GM12874 (cell line): ENCODE measurements around the gene RFX7.

Source experiments
- TF ChIP-seq, protein P1 (sequence below): IDR thresholded peaks from 2 replicates; pipeline ENCODE4 v1.5.1; 2011; ENCODE audit warnings: low read depth, mild to moderate bottlenecking, control low read depth, low read length, moderate library complexity; ENCODE audit not compliant: insufficient read depth

The RFX7 gene

DNA sequence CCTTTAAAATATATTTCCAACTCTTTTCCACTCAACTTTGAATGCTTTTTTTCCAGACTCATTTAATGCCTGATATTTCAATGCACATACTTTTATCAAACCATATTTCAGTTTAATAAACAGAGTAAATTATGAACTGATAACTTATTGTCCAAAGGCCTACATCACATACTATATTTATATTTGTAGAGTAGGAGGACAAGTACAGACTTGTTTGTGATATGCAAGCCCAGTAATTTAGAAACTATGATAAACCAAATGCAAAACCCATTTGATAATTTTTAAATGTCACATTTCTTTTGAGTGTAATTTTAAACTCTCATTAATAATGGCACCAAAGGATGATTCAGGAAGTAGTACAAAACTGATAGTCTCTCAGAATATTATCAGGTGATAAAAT, 3.3 kb downstream of the RFX7 start:
- TF ChIP-seq, protein P1, sequence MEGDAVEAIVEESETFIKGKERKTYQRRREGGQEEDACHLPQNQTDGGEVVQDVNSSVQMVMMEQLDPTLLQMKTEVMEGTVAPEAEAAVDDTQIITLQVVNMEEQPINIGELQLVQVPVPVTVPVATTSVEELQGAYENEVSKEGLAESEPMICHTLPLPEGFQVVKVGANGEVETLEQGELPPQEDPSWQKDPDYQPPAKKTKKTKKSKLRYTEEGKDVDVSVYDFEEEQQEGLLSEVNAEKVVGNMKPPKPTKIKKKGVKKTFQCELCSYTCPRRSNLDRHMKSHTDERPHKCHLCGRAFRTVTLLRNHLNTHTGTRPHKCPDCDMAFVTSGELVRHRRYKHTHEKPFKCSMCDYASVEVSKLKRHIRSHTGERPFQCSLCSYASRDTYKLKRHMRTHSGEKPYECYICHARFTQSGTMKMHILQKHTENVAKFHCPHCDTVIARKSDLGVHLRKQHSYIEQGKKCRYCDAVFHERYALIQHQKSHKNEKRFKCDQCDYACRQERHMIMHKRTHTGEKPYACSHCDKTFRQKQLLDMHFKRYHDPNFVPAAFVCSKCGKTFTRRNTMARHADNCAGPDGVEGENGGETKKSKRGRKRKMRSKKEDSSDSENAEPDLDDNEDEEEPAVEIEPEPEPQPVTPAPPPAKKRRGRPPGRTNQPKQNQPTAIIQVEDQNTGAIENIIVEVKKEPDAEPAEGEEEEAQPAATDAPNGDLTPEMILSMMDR: no peak

DNA sequence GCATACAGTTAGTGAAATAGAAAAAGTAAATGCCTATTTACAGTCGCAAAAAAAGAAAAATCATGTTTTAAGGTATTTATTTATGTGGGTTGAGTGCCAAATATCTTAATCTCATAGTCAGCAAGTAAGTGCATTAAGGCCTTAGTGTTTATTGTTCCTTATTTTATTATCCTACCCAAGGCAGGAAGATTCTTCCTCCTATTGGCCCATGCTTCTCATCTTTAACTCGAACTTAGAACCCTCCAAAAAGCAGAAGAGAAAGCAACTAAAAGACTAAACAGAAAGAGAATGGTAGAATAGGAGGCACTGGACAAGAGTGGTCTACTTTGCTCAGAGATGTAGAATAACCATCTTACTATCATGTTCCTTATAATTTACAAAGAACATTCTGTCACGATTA, 7.5 kb downstream of the RFX7 start:
- TF ChIP-seq, protein P1: no peak

DNA sequence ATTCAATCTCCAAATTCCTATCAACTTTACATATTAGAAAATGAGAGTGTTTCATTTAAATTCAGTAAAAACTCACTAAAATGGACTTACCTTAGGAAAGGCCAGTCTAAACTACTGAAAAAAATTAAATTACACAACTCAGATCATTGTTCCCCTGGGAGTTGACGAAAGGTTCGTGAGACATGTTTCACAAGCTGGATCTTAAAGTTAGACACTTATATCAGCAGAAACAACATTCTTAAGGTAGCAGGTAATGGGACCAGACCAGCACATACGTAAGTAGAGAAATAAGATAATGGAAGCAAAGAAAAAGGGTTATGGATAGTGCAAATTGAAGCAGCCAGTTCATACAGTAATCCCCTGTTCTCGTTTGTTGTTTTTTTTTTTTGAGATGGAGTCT, 8.9 kb downstream of the RFX7 start:
- TF ChIP-seq, protein P1: no peak

DNA sequence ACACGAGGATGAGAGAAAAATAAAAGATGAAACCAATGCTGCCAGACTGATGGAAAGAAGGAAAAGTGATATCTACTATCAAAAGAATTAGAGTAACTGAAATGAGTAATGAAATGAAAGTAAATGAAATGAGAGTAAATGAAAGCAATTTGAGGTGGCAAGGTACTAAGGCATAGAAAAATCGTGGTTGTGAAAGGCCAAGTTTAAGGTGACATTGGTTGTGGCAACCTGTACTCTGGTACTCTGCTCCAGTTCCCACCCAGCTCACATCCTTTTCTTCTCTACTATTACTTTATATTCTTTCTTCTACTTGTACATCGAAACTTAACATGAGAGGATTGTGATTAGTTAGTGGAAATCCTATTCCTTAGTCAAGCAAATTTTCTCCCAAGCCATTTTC, 10.1 kb downstream of the RFX7 start:
- TF ChIP-seq, protein P1: no peak

DNA sequence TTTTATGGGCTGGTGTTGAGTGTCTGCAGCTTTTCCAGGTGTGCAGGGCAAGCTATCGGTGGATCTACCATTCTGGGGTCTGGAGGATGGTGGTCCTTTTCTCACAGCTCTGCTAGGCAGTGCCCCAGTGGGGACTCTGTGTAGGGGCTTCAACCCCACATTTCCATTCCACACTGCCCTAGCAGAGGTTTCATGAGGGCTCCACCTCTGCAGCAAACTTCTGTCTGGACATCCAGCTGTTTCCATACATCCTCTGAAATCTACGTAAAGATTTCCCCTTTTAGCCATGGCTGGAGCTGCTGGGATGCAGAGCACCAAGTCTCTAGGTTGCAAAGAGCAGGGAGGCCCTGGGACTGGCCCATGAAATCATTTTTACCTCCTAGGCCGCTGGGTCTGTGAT, 11.6 kb downstream of the RFX7 start:
- TF ChIP-seq, protein P1: no peak

DNA sequence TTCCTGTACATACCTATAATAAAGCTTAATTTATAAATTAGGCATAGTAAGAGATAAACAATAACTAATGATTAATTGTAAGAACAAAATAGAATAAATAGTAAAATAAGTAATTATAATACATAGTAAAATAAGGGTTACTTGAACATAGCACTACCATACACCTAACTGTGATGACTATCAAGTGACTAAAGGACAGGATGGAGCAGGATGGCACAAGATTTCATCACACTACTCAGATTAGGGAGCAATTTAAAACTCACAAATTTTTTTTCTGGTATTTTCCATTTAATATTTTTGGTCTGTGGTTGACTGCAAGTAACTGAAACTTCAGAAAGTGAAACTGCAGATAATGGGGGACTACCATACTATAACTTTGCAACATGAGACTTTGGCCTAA, 14.8 kb downstream of the RFX7 start:
- TF ChIP-seq, protein P1: no peak

DNA sequence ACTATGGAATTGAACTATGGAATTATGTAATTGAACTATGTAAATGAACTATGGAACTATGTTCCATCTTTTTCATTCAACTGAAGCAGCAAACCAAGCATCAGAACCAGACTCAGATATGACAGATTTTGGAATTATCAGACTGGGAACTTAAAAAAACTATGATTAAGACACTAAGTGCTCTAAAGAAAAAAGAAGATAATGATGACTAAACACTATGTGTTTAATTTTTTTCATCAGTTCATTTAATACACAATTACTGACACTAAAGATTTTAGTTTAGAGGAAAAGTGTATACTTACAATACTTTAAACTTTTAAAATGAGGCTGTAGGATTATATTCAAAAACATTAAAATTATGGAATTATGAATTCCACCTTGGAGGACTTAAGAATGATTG, 15.3 kb downstream of the RFX7 start:
- TF ChIP-seq, protein P1: no peak

DNA sequence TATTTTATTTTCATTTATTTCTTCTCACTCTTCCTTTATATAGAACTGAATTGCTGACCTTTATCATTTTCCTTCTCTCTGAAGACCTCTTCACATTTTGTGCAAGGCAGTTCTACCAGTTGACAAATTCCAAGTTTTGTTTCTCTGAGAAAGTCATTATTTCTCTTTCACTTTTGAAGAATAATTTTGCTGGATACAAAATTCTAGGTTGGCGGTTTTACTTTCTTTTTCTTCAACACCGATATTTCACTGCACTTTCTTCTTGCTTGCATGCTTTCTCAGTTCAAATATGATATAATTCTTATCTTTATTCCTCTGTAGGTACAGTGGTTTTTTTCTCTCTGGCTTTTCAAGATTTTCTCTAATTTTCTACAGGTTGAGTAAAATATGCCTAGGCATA, 15.9 kb downstream of the RFX7 start:
- TF ChIP-seq, protein P1: no peak
